IPS-18a (cell line): ENCODE results near the gene CTDSP2.

ENCODE experiments used
- H3K27ac ChIP-seq: one replicate; pipeline ENCODE4 v1.5.1; 2013; ENCODE audit warnings: low read length
- H3K27me3 ChIP-seq: one replicate; pipeline ENCODE4 v1.6.1; 2013; ENCODE audit warnings: mild to moderate bottlenecking, low read length; ENCODE audit not compliant: control insufficient read depth, insufficient read depth
- H3K36me3 ChIP-seq: one replicate; pipeline ENCODE4 v1.6.1; 2013; ENCODE audit warnings: low read depth, low read length; ENCODE audit not compliant: control insufficient read depth
- H3K4me1 ChIP-seq: one replicate; pipeline ENCODE4 v1.6.1; 2013; ENCODE audit warnings: low read depth, low read length; ENCODE audit not compliant: control insufficient read depth
- H3K4me3 ChIP-seq: one replicate; pipeline ENCODE4 v1.5.1; 2013; ENCODE audit warnings: low read length
- H3K9ac ChIP-seq: one replicate; pipeline ENCODE4 v1.6.1; 2013; ENCODE audit warnings: mild to moderate bottlenecking, low read length, moderate library complexity
- H3K9me3 ChIP-seq: one replicate; pipeline ENCODE4 v1.6.1; 2013; ENCODE audit warnings: low read depth, low read length; ENCODE audit not compliant: control insufficient read depth

CTDSP2 gene

GRCh38 chr12:57816001-57816854, 30.3 kb downstream of the CTDSP2 start:
- no peaks in the 10 kb centered on the region for H3K27me3 ChIP-seq
- no peak overlapping the region for H3K9ac ChIP-seq
- no peak overlapping the region for H3K4me3 ChIP-seq
- H3K9me3 ChIP-seq: no peaks in the 10 kb centered on the region
- no peaks in the 10 kb centered on the region for H3K36me3 ChIP-seq
- H3K27ac ChIP-seq: no peak overlapping the region
- H3K4me1 ChIP-seq: no peaks in the 10 kb centered on the region

- H3K4me1 ChIP-seq: no peaks in the 10 kb centered on the region
- H3K36me3 ChIP-seq: no peaks in the 10 kb centered on the region
- H3K9ac ChIP-seq: no peak overlapping the region
- no peaks in the 10 kb centered on the region for H3K27me3 ChIP-seq
- no peaks in the 10 kb centered on the region for H3K9me3 ChIP-seq
- H3K4me3 ChIP-seq: no peak overlapping the region
- H3K27ac ChIP-seq: no peak overlapping the region
Observed at GRCh38 chr12:57815177-57816000, 31.1 kb downstream of the CTDSP2 start.

- Histone ChIP-seq H3K9ac (no peak overlapping the region), H3K36me3 (no peaks in the 10 kb centered on the region), H3K27ac (no peak overlapping the region), H3K4me3 (no peak overlapping the region), H3K9me3 (no peaks in the 10 kb centered on the region), H3K27me3 (no peaks in the 10 kb centered on the region), H3K4me1 (no peaks in the 10 kb centered on the region)
Observed at GRCh38 chr12:57813971-57814772, 32.4 kb downstream of the CTDSP2 start.

- no peaks in the 10 kb centered on the region for H3K27me3 ChIP-seq
- no peak overlapping the region for H3K27ac ChIP-seq
- no peak overlapping the region for H3K9ac ChIP-seq
- no peaks in the 10 kb centered on the region for H3K4me1 ChIP-seq
- no peaks in the 10 kb centered on the region for H3K36me3 ChIP-seq
- no peak overlapping the region for H3K4me3 ChIP-seq
- no peaks in the 10 kb centered on the region for H3K9me3 ChIP-seq
Observed at GRCh38 chr12:57813111-57813970, 33.2 kb downstream of the CTDSP2 start.

GRCh38 chr12:57811028-57811755, 35.3 kb downstream of the CTDSP2 start:
- Histone ChIP-seq H3K4me3 (no peak overlapping the region), H3K4me1 (no peaks in the 10 kb centered on the region), H3K9ac (no peak overlapping the region), H3K27ac (no peak overlapping the region), H3K27me3 (no peaks in the 10 kb centered on the region), H3K9me3 (no peaks in the 10 kb centered on the region), H3K36me3 (no peaks in the 10 kb centered on the region)

- no peak overlapping the region for H3K4me3 ChIP-seq
- H3K27ac ChIP-seq: no peak overlapping the region
- no peaks in the 10 kb centered on the region for H3K36me3 ChIP-seq
- no peaks in the 10 kb centered on the region for H3K4me1 ChIP-seq
- H3K27me3 ChIP-seq: no peaks in the 10 kb centered on the region
- H3K9me3 ChIP-seq: no peaks in the 10 kb centered on the region
- no peak overlapping the region for H3K9ac ChIP-seq
Observed at GRCh38 chr12:57810450-57810849, 36.1 kb downstream of the CTDSP2 start.

- H3K4me3 ChIP-seq: no peak overlapping the region
- no peak overlapping the region for H3K9ac ChIP-seq
- no peak overlapping the region for H3K27ac ChIP-seq
- H3K27me3 ChIP-seq: no peaks in the 10 kb centered on the region
- no peaks in the 10 kb centered on the region for H3K9me3 ChIP-seq
- H3K4me1 ChIP-seq: no peaks in the 10 kb centered on the region
- no peaks in the 10 kb centered on the region for H3K36me3 ChIP-seq
Observed at GRCh38 chr12:57809425-57809824, 37.1 kb downstream of the CTDSP2 start.

- Histone ChIP-seq H3K9ac (no peak overlapping the region), H3K9me3 (no peaks in the 10 kb centered on the region), H3K27me3 (no peaks in the 10 kb centered on the region), H3K36me3 (no peaks in the 10 kb centered on the region), H3K4me1 (no peaks in the 10 kb centered on the region), H3K4me3 (no peak overlapping the region), H3K27ac (no peak overlapping the region)
Observed at GRCh38 chr12:57808351-57808750, 38.2 kb downstream of the CTDSP2 start.

- no peak overlapping the region for H3K9ac ChIP-seq
- no peaks in the 10 kb centered on the region for H3K27me3 ChIP-seq
- H3K36me3 ChIP-seq: no peaks in the 10 kb centered on the region
Observed at GRCh38 chr12:57807285-57807684, 39.2 kb downstream of the CTDSP2 start.

GRCh38 chr12:57806677-57807076, 39.9 kb downstream of the CTDSP2 start:
- H3K27me3 ChIP-seq: no peaks in the 10 kb centered on the region
- no peak overlapping the region for H3K27ac ChIP-seq
- H3K9me3 ChIP-seq: no peaks in the 10 kb centered on the region
- H3K9ac ChIP-seq: no peak overlapping the region
- no peaks in the 10 kb centered on the region for H3K36me3 ChIP-seq
- no peaks in the 10 kb centered on the region for H3K4me1 ChIP-seq
- H3K4me3 ChIP-seq: no peak overlapping the region

More at GRCh38 chr12:57807285-57807684, 39.2 kb downstream of the CTDSP2 start:
- Histone ChIP-seq H3K9me3 (no peaks in the 10 kb centered on the region), H3K4me1 (no peaks in the 10 kb centered on the region), H3K27ac (no peak overlapping the region), H3K4me3 (no peak overlapping the region)
